Stomach (tissue), 9 donors: Measurements from ENCODE around the gene PRCP. TPM values are rescaled to one million over a fixed set of nuclear protein-coding genes. Genes with fewer than 3 reads are reported as not detected.
A peak's percentile ranks its signal among the peaks of the same experiment; 100 is the strongest.

Experiments used
- DNase-seq, 2 donors: peaks; one replicate each; pipeline versions ENCODE4 v3.0.0 to v3.0.0-alpha.2; 2013 to 2019
- H3K27ac ChIP-seq, 5 donors: fragments of 200-600 bp in 4 of 5; sonication (generic) in 4 of 5; one replicate each; pipeline ENCODE4 v1.5.1; 2013 to 2019; ENCODE audit warnings: mild to moderate bottlenecking in 1 of 5, moderate library complexity in 1 of 5
- H3K27me3 ChIP-seq, 3 donors: fragments of 200-600 bp; sonication (generic); one replicate each; pipeline ENCODE4 v1.5.1; 2017 to 2019; ENCODE audit warnings: mixed run types in 1 of 3
- H3K36me3 ChIP-seq, 4 donors: fragments of 200-600 bp; sonication (generic); 1 replicate in 3 of 4; 2 replicates in 1 of 4; pipeline ENCODE4 v1.5.1; 2016 to 2019
- H3K4me1 ChIP-seq, 4 donors: fragments of 200-600 bp; sonication (generic); one replicate each; pipeline ENCODE4 v1.5.1; 2016 to 2019
- H3K4me3 ChIP-seq, 4 donors: fragments of 200-600 bp; sonication (generic) in 3 of 4; one replicate each; pipeline ENCODE4 v1.5.1; 2016 to 2019; ENCODE audit warnings: mild to moderate bottlenecking in 1 of 4
- H3K9me3 ChIP-seq, 4 donors: fragments of 200-600 bp; sonication (generic); one replicate each; pipeline ENCODE4 v1.5.1; 2016 to 2019
- CTCF ChIP-seq, 7 experiments: fragments of 450-650 bp in 4 of 7; fragments of 200-600 bp in 3 of 7; sonication (generic) in 3 of 7; IDR thresholded peaks; one replicate each; pipeline ENCODE4 v1.5.1; 2016 to 2019; ENCODE audit warnings: antibody characterized with exemption in 7 of 7, control low read depth in 2 of 7, mild to moderate bottlenecking in 1 of 7
- EP300 ChIP-seq: sonication (generic); formaldehyde crosslinking; IDR thresholded peaks from one replicate; pipeline ENCODE4 v1.6.1; 2017; ENCODE audit warnings: antibody characterized with exemption
- POLR2A ChIP-seq, 4 donors: fragments of 450-650 bp; IDR thresholded peaks; one replicate each; pipeline ENCODE4 v1.6.1; 2016; ENCODE audit warnings: antibody characterized with exemption in 4 of 4, control low read depth in 2 of 4, mild to moderate bottlenecking in 1 of 4, moderate library complexity in 1 of 4
- POLR2AphosphoS5 ChIP-seq, 3 donors: sonication (generic); formaldehyde crosslinking; IDR thresholded peaks; one replicate each; pipeline ENCODE4 v1.6.1; 2016; ENCODE audit warnings: antibody characterized with exemption in 3 of 3
- WGBS, 5 donors: extraction: QIAGEN DNeasy Blood & Tissue Kit in 3 of 5; methylation state at CpG; one replicate each; pipeline versions ENCODE4 v1.1.5 to v1.1.7; 2013 to 2018; 5-methylcytosine and 5-hydroxymethylcytosine counted together
- intact Hi-C: fragments of 100-400 bp; cut with DNase I; formaldehyde crosslinking; loops from one replicate; pipeline ENCODE4 v1.15.1; 2023; ENCODE audit warnings: low total_unique reads
- polyA plus RNA-seq, 3 donors: library from polyadenylated mRNA; stranded (reverse); fragments of 200-250 nt; gene quantifications; one replicate each; pipeline ENCODE4 v1.2.3, GENCODE V29; 2013
- total RNA-seq, 5 donors: library from RNA; depleted of rRNA; stranded (reverse); fragments of >200 nt; gene quantifications; one replicate each; pipeline versions ENCODE4 v1.1.0 to v1.2.3, GENCODE V29; 2014 to 2016
- donor health status: healthy with polysubstance abuse.
- donor health status: Bipolar disorder and iron deficiency.
- donor health status: healthy.

Gene PRCP
- total and polyA plus RNA-seq, 8 donors: 6.4 to 70.1 (median 29.7) TPM

GRCh38 chr11:82859750-82860149 is 40.5 kb downstream of the PRCP start:
- 89 to 96% (median 94%) methylated on average over 2 of the region's 2 CpGs for WGBS, 5 donors
- intact Hi-C loops: loop anchor here (10.0 kb wide), 1 partner anchor 145 kb away; no protein-coding TSS in a partner anchor
- Histone ChIP-seq H3K27me3 (no peaks in the 10 kb centered on the region), H3K27ac (no peak overlapping the region), H3K36me3 (no peaks in the 10 kb centered on the region), H3K4me3 (no peak overlapping the region), H3K9me3 (no peaks in the 10 kb centered on the region), H3K4me1 (peaks cover 9 to 27% (median 13%) of the 10 kb centered on the region in 4 donors)
- DNase-seq: no peak
- no peak for TF ChIP-seq CTCF (IDR thresholded peaks at IDR 0.05)
- TF ChIP-seq POLR2A (IDR thresholded peaks at IDR 0.05): no peak
- no peak for TF ChIP-seq EP300
- TF ChIP-seq POLR2AphosphoS5 (IDR thresholded peaks at IDR 0.05): no peak

GRCh38 chr11:82858556-82859091 is 41.6 kb downstream of the PRCP start:
- peak in 1 of 2 donors; percentile 32 for DNase-seq
- H3K9me3 ChIP-seq: no peaks in the 10 kb centered on the region
- H3K36me3 ChIP-seq: no peaks in the 10 kb centered on the region
- intact Hi-C loops: no loop called here
- 18 to 38% (median 32%) methylated on average over 1 of the region's 1 CpG for WGBS, 5 donors
- peak overlapping the region in 1 of 5 donors; percentile 23 for H3K27ac ChIP-seq
- TF ChIP-seq CTCF (IDR thresholded peaks at IDR 0.05) (no peak), POLR2AphosphoS5 (IDR thresholded peaks at IDR 0.05) (no peak), EP300 (no peak), POLR2A (IDR thresholded peaks at IDR 0.05) (no peak)
- peaks cover 3 to 17% (median 5%) of the 10 kb centered on the region in 4 donors for H3K4me1 ChIP-seq
- no peak overlapping the region for H3K4me3 ChIP-seq
- no peaks in the 10 kb centered on the region for H3K27me3 ChIP-seq

- no peak for TF ChIP-seq POLR2AphosphoS5 (IDR thresholded peaks at IDR 0.05)
- no peak for TF ChIP-seq POLR2A (IDR thresholded peaks at IDR 0.05)
- TF ChIP-seq CTCF (IDR thresholded peaks at IDR 0.05): no peak
- TF ChIP-seq EP300: no peak
- Histone ChIP-seq H3K27me3 (no peaks in the 10 kb centered on the region), H3K27ac (peak overlapping the region in 1 of 5 donors; percentile 23), H3K4me1 (peaks cover 3 to 14% (median 5%) of the 10 kb centered on the region in 4 donors), H3K36me3 (no peaks in the 10 kb centered on the region), H3K9me3 (no peaks in the 10 kb centered on the region), H3K4me3 (no peak overlapping the region)
- intact Hi-C loops: no loop called here
- no peak for DNase-seq
- 63 to 90% (median 73%) methylated on average over 2 of the region's 2 CpGs for WGBS, 5 donors
Measured at GRCh38 chr11:82858133-82858532, 42.1 kb downstream of the PRCP start.

- 91 to 100% (median 99%) methylated on average over 2 of the region's 2 CpGs for WGBS, 5 donors
- Histone ChIP-seq H3K9me3 (no peaks in the 10 kb centered on the region), H3K4me3 (no peak overlapping the region), H3K27ac (no peak overlapping the region), H3K4me1 (peaks cover 3 to 12% (median 5%) of the 10 kb centered on the region in 4 donors), H3K36me3 (no peaks in the 10 kb centered on the region), H3K27me3 (no peaks in the 10 kb centered on the region)
- no peak for DNase-seq
- TF ChIP-seq CTCF (IDR thresholded peaks at IDR 0.05) (no peak), EP300 (no peak), POLR2A (IDR thresholded peaks at IDR 0.05) (no peak), POLR2AphosphoS5 (IDR thresholded peaks at IDR 0.05) (no peak)
- intact Hi-C loops: no loop called here
Measured at GRCh38 chr11:82857145-82857544, 43.1 kb downstream of the PRCP start.
